ENCODE measurements around the gene ZC3H4. TPM values are rescaled to one million over a fixed set of nuclear protein-coding genes. Genes with fewer than 3 reads are reported as not detected.
"Not testable (repeated sequence)": the region's sequence is repeated elsewhere in the genome, so short reads cannot be mapped to it uniquely, and the experiment has no call there.

The ZC3H4 gene
- total RNA-seq, 1 donor from 2014 or later: 45.1 TPM

- no peak for DNase-seq (ENCODE audit: low spot score)
Measured at GRCh38 chr19:47084879-47085439, 28.6 kb downstream of the ZC3H4 start.

GRCh38 chr19:47082493-47082892 lies 31.1 kb downstream of the ZC3H4 start:
- DNase-seq (ENCODE audit: low spot score): no peak

GRCh38 chr19:47081095-47081494 lies 32.5 kb downstream of the ZC3H4 start:
- DNase-seq (ENCODE audit: low spot score): no peak

- not testable (repeated sequence) for DNase-seq (ENCODE audit: low spot score)
Measured at GRCh38 chr19:47078351-47078750, 35.2 kb downstream of the ZC3H4 start.

GRCh38 chr19:47075941-47076340 lies 37.6 kb downstream of the ZC3H4 start:
- no peak for DNase-seq (ENCODE audit: low spot score)

- no peak for DNase-seq (ENCODE audit: low spot score)
Measured at GRCh38 chr19:47075179-47075810, 38.3 kb downstream of the ZC3H4 start.

GRCh38 chr19:47074621-47075020 lies 39.0 kb downstream of the ZC3H4 start:
- DNase-seq (ENCODE audit: low spot score): no peak

- no peak for DNase-seq (ENCODE audit: low spot score)
Measured at GRCh38 chr19:47073574-47073973, 40.0 kb downstream of the ZC3H4 start.

GRCh38 chr19:47072323-47072722 lies 41.3 kb downstream of the ZC3H4 start:
- no peak for DNase-seq (ENCODE audit: low spot score)

- DNase-seq (ENCODE audit: low spot score): no peak
Measured at GRCh38 chr19:47071731-47072130, 41.8 kb downstream of the ZC3H4 start.

GRCh38 chr19:47070756-47071155 lies 42.8 kb downstream of the ZC3H4 start:
- no peak for DNase-seq (ENCODE audit: low spot score)

GRCh38 chr19:47069795-47070194 lies 43.8 kb downstream of the ZC3H4 start:
- DNase-seq (ENCODE audit: low spot score): no peak

GRCh38 chr19:47068876-47069406 lies 44.6 kb downstream of the ZC3H4 start:
- no peak for DNase-seq (ENCODE audit: low spot score)

- DNase-seq (ENCODE audit: low spot score): no peak
Measured at GRCh38 chr19:47068246-47068645, 45.3 kb downstream of the ZC3H4 start.

- no peak for DNase-seq (ENCODE audit: low spot score)
Measured at GRCh38 chr19:47067215-47067847, 46.2 kb downstream of the ZC3H4 start.

GRCh38 chr19:47066376-47067214 lies 47.0 kb downstream of the ZC3H4 start:
- no peak for DNase-seq (ENCODE audit: low spot score)

- no peak for DNase-seq (ENCODE audit: low spot score)
Measured at GRCh38 chr19:47065242-47065641, 48.3 kb downstream of the ZC3H4 start.

- no peak for DNase-seq (ENCODE audit: low spot score)
Measured at GRCh38 chr19:47063874-47064273, 49.7 kb downstream of the ZC3H4 start.

GRCh38 chr19:47058621-47059022 lies 55.0 kb downstream of the ZC3H4 start:
- no peak for DNase-seq (ENCODE audit: low spot score)

- DNase-seq (ENCODE audit: low spot score): no peak
Measured at GRCh38 chr19:47057328-47057727, 56.2 kb downstream of the ZC3H4 start.

- no peak for DNase-seq (ENCODE audit: low spot score)
Measured at GRCh38 chr19:47056411-47056810, 57.2 kb downstream of the ZC3H4 start.

GRCh38 chr19:47050562-47050961 lies 63.0 kb downstream of the ZC3H4 start:
- DNase-seq (ENCODE audit: low spot score): not testable (repeated sequence)

All from mucosa of gallbladder (tissue), 1 donor.